ENCODE data around the gene CAPSL. TPM values are rescaled to one million over a fixed set of nuclear protein-coding genes. Genes with fewer than 3 reads are reported as not detected.
"Not testable (repeated sequence)": the region's sequence is repeated elsewhere in the genome, so short reads cannot be mapped to it uniquely, and the experiment has no call there.

Gene CAPSL
- not detected for polyA plus RNA-seq (ENCODE audit: insufficient read length)

DNA sequence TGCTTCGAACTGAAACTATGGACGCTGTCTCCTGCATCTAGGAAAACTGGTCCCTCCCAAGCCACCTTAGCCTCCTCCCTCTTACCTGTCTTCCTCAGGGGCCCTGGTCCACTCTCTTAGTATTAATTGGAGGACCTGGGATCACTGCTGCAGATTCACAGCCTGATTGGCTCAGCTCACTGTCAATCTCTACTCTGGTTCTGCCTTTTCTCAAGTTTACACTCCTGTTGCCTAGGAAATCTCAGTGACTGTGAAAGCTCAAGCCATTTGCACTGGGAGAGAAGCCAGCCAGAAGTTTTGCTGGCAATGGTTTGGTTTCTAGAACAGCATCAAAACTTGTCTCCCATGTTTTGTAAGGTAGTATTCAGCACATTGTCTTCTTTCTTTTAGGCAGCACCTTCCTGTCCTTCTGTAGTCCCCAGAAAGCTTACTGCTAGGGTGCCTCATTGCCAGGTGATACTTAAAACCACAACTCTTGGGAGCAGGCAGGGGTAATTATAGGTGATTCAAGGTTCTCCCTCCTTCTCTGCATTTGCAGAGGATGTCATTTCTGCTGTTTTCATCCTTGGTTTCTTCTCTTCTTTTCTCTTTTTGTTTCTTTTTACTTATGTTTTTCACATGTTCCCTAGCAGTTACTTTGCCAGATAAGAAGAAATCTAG, at the start of gene CAPSL:
CAPSL (minus strand) TSS at position 55 of the 660 bp plus-strand sequence. CDS start 17,502 bp downstream, outside the sequence.
- DNase-seq (ENCODE audit: low read depth), result peak; percentile 84

- no peak for DNase-seq (ENCODE audit: low read depth)
These were observed 49.4 kb upstream of the CAPSL start for GRCh38 chr5:35987776-35988175.

DNA sequence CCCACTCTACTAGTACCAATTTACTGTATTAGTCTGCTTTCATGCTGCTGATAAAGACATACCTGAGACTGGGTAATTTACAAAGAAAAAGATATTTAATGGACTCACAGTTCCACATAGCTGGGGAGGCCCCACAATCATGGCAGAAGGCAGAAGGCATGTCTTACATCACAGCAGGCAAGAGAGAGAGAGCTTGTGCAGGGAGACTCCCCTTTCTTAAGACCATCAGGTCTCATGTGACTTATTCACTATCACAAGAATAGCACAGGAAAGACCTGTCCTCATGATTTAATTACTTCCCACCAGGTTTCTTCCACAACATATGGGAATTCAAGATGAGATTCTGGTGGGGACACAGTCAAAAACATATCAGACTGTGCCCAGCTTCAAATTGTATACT, 41.3 kb upstream of the CAPSL start:
- no peak for DNase-seq (ENCODE audit: low read depth)

GRCh38 chr5:35976859-35977258, 38.4 kb upstream of the CAPSL start:
- not testable (repeated sequence) for DNase-seq (ENCODE audit: low read depth)

DNA sequence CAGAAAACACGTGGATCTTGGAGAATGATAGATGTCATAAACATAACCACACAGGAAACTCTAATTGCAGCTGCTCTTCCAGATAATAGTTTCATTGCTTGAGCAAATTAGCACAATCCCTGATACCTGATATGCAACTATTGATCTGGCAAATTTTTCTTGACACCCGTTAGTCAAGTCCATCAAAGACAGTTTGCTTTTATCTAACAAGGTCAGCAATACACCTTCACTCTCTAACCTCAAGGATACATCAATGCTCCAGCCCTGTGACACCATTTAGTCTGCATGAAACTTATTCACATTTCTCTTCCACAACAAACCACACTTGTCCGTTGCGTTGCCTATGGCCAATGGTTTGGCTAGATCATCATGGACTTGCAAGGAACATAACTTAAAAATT, 36.1 kb upstream of the CAPSL start:
- no peak for DNase-seq (ENCODE audit: low read depth)

DNA sequence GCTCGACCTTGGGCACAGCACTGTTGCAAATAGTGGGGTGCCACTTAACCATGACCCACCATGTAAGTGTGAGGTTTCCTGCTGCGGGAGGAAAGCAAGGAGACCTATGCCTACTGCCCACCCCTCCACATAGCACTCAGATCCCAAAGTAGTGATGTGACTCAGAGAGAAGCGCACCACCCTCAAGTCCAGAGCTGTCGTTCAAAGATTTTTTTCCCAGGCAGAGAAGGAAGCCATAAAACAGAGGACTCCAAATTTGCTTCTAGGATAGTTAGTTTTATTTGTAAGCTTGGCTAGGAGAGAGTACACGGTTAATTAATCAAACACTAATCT, 33.4 kb upstream of the CAPSL start:
- DNase-seq (ENCODE audit: low read depth), result no peak

DNA sequence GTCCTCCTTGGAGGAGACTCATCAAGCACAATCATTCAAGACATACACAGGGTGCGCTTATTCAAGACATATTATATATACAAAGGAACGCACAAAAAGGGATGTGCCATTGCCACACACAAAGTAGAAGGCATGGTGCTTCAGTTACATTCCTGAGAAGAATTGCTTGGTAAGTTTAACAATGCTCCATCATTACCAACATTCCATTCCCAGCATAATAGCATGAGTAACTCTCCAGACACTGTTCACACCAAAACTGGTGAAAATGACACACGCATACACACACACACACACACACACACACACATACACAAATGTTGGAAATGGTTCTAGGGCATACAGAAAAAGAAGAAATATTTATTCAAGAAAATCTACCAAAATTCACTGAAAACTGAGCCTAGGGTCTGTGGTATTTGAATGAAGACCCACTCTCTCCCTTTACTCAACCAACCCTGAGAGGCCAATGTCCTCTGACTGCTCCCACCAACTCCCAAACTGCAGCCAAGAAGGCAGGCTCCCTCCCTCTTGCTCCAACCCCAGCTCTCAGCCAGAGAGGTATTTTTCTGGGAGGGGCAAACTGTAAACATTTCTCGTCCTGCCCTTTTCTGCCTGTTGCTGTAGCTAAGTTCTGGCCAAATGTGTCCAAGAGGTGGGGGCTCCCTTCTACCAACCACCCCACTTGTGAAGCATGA, 32.9 kb upstream of the CAPSL start:
- DNase-seq (ENCODE audit: low read depth), result no peak

- no peak for DNase-seq (ENCODE audit: low read depth)
These were observed 25.0 kb upstream of the CAPSL start for GRCh38 chr5:35963381-35963843.

GRCh38 chr5:35960328-35960727, 21.9 kb upstream of the CAPSL start:
- no peak for DNase-seq (ENCODE audit: low read depth)

DNA sequence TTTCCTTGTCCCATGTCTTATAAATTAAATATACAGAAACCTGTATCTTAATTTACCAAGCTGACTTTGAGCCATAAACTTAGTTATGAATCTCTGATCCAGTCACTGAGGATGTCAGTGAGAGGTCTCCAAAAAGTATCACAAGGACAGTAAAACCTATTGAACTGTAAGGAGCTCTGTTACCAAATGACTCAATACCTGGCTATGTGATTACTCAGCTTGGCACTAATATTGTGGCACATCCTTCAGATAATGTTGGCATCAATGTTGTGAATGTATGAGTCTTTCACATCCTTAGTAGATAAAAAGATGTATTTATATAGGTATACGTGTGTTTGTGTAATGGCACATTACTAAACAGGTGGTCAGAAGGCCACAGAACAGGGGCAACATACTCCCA, 18.0 kb upstream of the CAPSL start:
- no peak for DNase-seq (ENCODE audit: low read depth)

- no peak for DNase-seq (ENCODE audit: low read depth)
These were observed 15.8 kb upstream of the CAPSL start for GRCh38 chr5:35954175-35954574.

DNA sequence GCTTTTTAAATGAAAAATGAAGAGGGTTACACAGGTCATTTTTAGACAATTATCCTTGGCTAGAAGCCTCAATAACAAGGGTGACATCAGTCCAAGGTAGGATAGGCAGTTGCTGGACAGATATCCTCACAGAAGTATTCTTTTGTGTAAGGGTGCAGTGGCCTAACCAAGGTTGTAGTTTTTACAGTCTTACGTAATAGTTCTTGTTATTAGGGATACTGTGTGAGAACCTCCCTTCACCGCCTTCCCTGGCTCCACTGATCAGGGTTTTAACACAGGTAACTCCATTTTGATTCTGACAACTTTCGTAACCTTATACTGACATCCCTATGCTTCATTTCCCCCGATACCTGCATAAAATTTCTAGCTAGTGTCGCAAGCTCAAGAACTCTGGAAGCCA, 8.7 kb upstream of the CAPSL start:
- DNase-seq (ENCODE audit: low read depth), result no peak

- DNase-seq (ENCODE audit: low read depth), result no peak
These were observed 1.2 kb upstream of the CAPSL start for GRCh38 chr5:35939639-35940038.

DNA sequence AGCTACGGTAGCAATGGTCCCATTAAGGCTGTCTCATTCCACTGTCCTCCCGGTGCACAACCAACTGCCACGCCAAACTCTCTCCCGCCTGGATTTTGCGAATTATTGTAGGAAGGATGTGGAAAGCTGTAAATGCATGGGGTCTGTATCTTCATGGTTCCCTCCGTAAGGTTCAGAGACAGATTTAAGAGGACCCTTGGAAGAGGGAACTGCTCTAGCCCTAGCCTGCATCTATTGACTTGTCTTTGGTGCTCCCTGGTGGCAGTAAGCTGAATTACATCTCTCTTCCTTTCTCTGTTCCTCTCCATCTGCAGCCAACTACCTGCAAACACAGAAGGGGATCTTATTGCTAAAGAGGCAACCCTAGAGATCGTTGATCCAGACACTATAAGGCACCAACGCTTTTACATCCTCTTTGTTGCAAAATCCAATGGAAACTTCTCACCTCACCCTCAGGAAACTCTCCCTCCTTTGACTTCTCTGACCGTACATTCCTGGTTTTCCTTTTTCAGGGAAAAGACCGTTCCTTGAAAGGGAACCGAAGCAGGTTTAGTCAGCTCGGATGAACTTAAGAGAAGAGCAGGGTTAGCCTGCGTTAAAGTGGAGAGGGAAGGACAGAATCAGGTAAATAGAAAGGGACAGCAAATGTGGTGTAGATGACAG, 11.9 kb downstream of the CAPSL start:
- DNase-seq (ENCODE audit: low read depth), result peak; percentile 41

- DNase-seq (ENCODE audit: low read depth), result peak; percentile 22
These were observed 13.3 kb downstream of the CAPSL start for GRCh38 chr5:35924950-35925722.

DNA sequence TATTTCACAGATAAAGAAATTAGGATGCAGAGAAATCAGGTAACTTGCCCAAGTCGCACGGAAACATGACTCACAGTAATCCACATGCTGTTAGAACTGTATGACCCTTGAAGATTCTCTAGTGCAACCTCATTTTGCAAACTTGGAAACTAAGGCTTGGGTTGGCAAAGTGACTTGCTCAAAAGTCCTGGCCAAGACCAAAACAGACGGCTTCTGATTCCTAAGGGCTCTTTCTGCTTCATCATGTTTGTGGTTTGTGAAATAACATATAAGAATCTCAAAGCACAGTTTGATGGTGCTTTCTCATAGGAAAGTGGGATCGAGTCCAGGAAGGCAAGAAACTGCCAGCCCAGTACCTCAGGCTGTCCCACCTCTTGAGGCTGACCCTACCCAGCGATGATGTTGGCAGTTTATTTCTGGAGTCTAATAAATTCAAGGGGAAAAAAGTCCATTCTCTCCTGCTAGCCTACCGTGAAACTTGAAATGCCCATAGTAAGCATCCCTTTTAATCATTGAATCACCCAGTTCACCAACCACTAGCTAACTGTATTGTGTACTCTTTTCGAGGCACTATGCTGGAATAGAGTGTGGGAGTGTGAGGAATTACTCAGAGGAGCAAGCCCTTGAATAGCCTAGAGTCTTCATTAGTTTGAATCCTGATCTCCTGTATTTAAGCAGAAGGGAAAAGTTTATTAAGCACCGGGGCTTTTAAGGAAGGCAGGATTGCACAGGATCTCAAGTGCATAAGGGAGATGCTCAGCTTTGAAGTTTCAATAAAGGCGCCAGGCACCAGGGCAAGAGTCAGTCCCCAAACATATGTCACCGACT, 14.1 kb downstream of the CAPSL start:
- DNase-seq (ENCODE audit: low read depth), result no peak

- DNase-seq (ENCODE audit: low read depth), result no peak
These were observed 16.0 kb downstream of the CAPSL start for GRCh38 chr5:35922468-35922867.

DNA sequence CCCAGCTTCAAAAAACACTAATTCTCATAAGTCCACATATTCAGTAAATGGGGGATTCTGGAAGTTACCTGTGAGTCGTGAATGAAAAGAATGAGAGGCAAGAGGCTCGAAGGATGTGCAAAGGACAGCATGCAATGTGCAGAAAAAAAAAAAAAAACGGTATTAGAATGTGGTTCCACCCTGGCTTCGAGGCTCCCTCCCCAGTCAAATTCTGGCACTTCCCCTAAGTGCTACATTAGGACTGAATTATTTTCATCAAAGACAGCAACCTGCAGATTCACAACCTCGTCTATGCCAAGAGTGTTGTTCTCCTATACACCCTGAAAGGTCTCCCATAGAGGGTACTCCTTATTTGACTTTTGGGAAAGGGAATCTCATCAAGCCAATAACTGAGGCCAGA, 16.5 kb downstream of the CAPSL start:
- no peak for DNase-seq (ENCODE audit: low read depth)

DNA sequence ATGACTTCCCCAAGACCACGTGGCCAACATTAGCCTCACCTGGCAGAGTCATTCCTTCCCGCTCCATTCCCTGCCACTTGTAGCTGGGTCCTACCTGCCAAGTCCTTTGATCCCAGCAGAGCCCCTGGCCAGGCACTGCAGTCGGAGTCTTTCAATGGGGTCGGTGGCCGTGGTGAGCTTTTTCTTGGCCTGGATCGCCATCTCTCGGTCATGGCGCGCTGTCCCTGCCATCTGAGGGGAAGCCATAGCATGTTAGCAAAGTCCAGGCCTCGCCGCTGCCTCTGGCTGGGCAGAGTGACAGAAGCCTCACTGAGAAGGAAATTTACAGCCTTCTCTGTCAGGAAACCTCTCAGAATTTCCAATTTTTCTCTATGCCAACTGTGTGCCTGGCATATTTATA, 17.5 kb downstream of the CAPSL start:
- DNase-seq (ENCODE audit: low read depth), result no peak

DNA sequence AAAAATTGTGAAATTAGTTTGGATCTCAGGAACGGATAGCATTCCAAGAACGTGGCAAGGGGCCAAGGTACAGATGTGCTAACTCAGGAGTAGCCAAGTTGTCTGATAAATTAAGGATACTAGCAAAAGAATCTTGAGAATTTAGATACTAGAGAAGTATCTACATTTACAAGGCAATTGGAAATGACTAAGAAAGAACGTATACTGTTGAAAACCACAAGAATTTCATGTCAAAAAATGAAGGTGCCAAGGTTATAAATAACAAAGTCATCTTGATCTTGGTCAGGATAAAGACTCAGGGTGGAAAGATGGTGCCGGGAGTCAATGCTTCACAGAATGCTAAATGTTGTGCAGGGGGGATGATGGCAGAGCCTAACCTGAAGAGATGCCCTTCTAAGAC, 19.2 kb downstream of the CAPSL start:
- DNase-seq (ENCODE audit: low read depth), result no peak

- DNase-seq (ENCODE audit: low read depth), result no peak
These were observed 29.6 kb downstream of the CAPSL start for GRCh38 chr5:35908814-35909213.
